Ovary (tissue), 9 donors: ENCODE data around the gene ECE2. TPM values are rescaled to one million over a fixed set of nuclear protein-coding genes. Genes with fewer than 3 reads are reported as not detected.
A peak's percentile ranks its signal among the peaks of the same experiment; 100 is the strongest.

ENCODE experiments used
- DNase-seq, 5 donors: peaks; one replicate each; pipeline ENCODE4 v3.0.0-alpha.2; 2019 to 2020
- H3K27ac ChIP-seq, 2 donors: fragments of 200-600 bp; one replicate each; pipeline versions ENCODE4 v1.5.1 to v1.8.0; 2019 to 2022
- H3K27me3 ChIP-seq: fragments of 200-600 bp; one replicate; pipeline ENCODE4 v1.8.0; 2022
- H3K36me3 ChIP-seq: fragments of 200-600 bp; sonication (generic); one replicate; pipeline ENCODE4 v1.5.1; 2019
- H3K4me1 ChIP-seq: one replicate; pipeline ENCODE4 v1.8.1; 2013; ENCODE audit warnings: mild to moderate bottlenecking, moderate library complexity; ENCODE audit not compliant: insufficient read depth
- H3K4me3 ChIP-seq: fragments of 200-600 bp; sonication (generic); one replicate; pipeline ENCODE4 v1.5.1; 2017
- H3K9me3 ChIP-seq, 2 donors: fragments of 200-600 bp in 1 of 2; sonication (generic) in 1 of 2; one replicate each; pipeline versions ENCODE4 v1.5.1 to v1.8.1; 2013 to 2019; ENCODE audit warnings: mild to moderate bottlenecking in 1 of 2, moderate library complexity in 1 of 2
- CTCF ChIP-seq, 3 donors: fragments of 450-650 bp in 2 of 3; fragments of 200-600 bp in 1 of 3; IDR thresholded peaks; one replicate each; pipeline versions ENCODE4 v1.5.1 to v1.8.0; 2016 to 2022; ENCODE audit warnings: antibody characterized with exemption in 3 of 3, mild to moderate bottlenecking in 1 of 3
- EP300 ChIP-seq: sonication (generic); formaldehyde crosslinking; IDR thresholded peaks from one replicate; pipeline ENCODE4 v1.6.1; 2017; ENCODE audit warnings: antibody characterized with exemption
- POLR2A ChIP-seq: fragments of 450-650 bp; IDR thresholded peaks from one replicate; pipeline ENCODE4 v1.6.1; 2017; ENCODE audit warnings: antibody characterized with exemption, mild to moderate bottlenecking, moderate library complexity
- WGBS, 3 donors: extraction: QIAGEN DNeasy Blood & Tissue Kit in 1 of 3; methylation state at CpG; one replicate each; pipeline versions ENCODE4 v1.1.5 to v1.1.7; 2013 to 2017; 5-methylcytosine and 5-hydroxymethylcytosine counted together
- intact Hi-C, 4 donors: fragments of 100-400 bp; cut with DNase I; formaldehyde crosslinking; loops; one replicate each; pipeline versions ENCODE4 v1.11.0 to v1.15.1; 2022 to 2023
- polyA plus RNA-seq, 2 donors: library from polyadenylated mRNA; stranded (reverse); fragments of 200-250 nt in 1 of 2; fragments of 350-450 nt in 1 of 2; fragmentation: Illumina TruSeq in 1 of 2; extraction: RNeasy Lipid Tissue Mini Kit (QIAGEN cat#74804) in 1 of 2; gene quantifications; one replicate each; pipeline ENCODE4 v1.2.3, GENCODE V29; 2013 to 2014
- total RNA-seq, 7 donors: library from RNA; depleted of rRNA in 2 of 7; stranded (reverse); fragments of >200 nt in 2 of 7; fragmentation: NEBNext Ultra II Directional in 3 of 7; extraction: Animal tissue kit (Norgen Biotek cat#: 25700) in 3 of 7; gene quantifications; one replicate each; pipeline versions ENCODE4 v1.1.0 to v1.2.4, GENCODE V29; 2016 to 2023
- donor health status: DM: no; HTN: no; CAD: no; lungs with moderate emphysema.
- donor health status: DM: no; HTN: no; CAD: no.
- donor health status: Bipolar disorder and iron deficiency.
- donor health status: DM: yes; HTN: yes; CAD: no.
- donor health status: DM: no; HTN: no; CAD: no.
- donor health status: DM: yes; HTN: yes; CAD: no.

The ECE2 gene
- total and polyA plus RNA-seq, 9 donors, result 0.43 TPM; not detected in 8

DNA sequence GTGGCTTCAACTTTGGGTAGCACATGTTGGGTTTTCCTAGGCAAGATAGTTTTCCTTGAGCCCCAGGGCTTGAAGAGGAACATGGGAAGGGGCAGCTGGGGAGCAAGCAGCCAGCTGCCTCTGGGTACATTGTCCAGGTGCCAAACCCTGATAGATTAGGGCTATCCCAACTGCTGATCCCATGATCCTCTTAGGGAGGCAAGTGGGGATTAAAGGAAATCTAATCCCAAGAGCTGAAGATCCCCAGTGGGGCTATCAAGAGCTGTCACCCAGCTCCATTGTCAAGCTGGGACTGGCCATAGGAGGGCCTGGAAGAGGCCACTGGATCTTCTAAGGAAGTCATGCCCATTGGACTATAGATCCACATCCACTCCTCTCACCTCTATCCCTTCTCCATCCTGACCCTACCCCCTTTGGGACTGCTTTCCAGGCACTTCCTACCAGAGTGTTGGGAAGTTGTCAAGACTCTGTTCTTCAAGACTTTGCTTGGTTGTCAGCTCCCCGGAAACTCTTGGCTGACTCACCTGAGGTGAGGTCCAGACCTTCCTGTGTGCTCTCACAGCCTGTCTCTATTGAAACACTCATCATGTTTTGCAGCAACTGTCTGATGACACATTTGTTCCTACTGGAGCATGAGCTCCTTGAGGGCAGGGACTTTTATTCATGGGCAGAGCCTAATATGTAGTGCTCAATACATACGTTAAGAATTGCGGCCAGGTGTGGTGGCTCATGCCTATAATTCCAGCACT, 20.4 kb upstream of the ECE2 start:
- no peak for TF ChIP-seq EP300
- TF ChIP-seq CTCF (IDR thresholded peaks at IDR 0.05), result no peak
- TF ChIP-seq POLR2A, result no peak
- Histone ChIP-seq H3K27ac (no peak overlapping the region), H3K4me1 (peaks cover 6% of the 10 kb centered on the region), H3K9me3 (no peaks in the 10 kb centered on the region), H3K36me3 (no peaks in the 10 kb centered on the region), H3K4me3 (no peak overlapping the region), H3K27me3 (no peaks in the 10 kb centered on the region)
- intact Hi-C loops, result loop anchor here in 1 of 4 donors (10.0 kb wide), 1 partner anchor 361 kb away; no protein-coding TSS in a partner anchor
- no peak for DNase-seq
- WGBS, 3 donors, result 88 to 95% (median 92%) methylated on average over 3 of the region's 3 CpGs

- H3K4me3 ChIP-seq, result no peak overlapping the region
- DNase-seq, result no peak
- peaks cover 13% of the 10 kb centered on the region for H3K4me1 ChIP-seq
- no peaks in the 10 kb centered on the region for H3K36me3 ChIP-seq
- H3K27me3 ChIP-seq, result no peaks in the 10 kb centered on the region
- intact Hi-C loops, result loop anchor here in 1 of 4 donors (10.0 kb wide), 1 partner anchor 362 kb away; no protein-coding TSS in a partner anchor
- H3K9me3 ChIP-seq, result no peaks in the 10 kb centered on the region
- H3K27ac ChIP-seq, result no peak overlapping the region
- TF ChIP-seq EP300, result no peak
- TF ChIP-seq CTCF (IDR thresholded peaks at IDR 0.05), result no peak
- no peak for TF ChIP-seq POLR2A
- WGBS, 3 donors, result 88 to 92% (median 90%) methylated on average over 23 of the region's 23 CpGs
These were observed 18.5 kb upstream of the ECE2 start for GRCh38 chr3:184257083-184257915.

- Histone ChIP-seq H3K27me3 (peaks cover 5% of the 10 kb centered on the region), H3K27ac (no peak overlapping the region), H3K36me3 (no peaks in the 10 kb centered on the region), H3K9me3 (no peaks in the 10 kb centered on the region), H3K4me1 (peaks cover 13% of the 10 kb centered on the region), H3K4me3 (no peak overlapping the region)
- TF ChIP-seq CTCF (IDR thresholded peaks at IDR 0.05) (no peak), POLR2A (no peak), EP300 (no peak)
- 80 to 86% (median 85%) methylated on average over 5 of the region's 5 CpGs for WGBS, 3 donors
- DNase-seq, result no peak
- intact Hi-C loops, result loop anchor here in 1 of 4 donors (10.0 kb wide), 1 partner anchor 364 kb away; no protein-coding TSS in a partner anchor
These were observed 16.9 kb upstream of the ECE2 start for GRCh38 chr3:184258926-184259325.

DNA sequence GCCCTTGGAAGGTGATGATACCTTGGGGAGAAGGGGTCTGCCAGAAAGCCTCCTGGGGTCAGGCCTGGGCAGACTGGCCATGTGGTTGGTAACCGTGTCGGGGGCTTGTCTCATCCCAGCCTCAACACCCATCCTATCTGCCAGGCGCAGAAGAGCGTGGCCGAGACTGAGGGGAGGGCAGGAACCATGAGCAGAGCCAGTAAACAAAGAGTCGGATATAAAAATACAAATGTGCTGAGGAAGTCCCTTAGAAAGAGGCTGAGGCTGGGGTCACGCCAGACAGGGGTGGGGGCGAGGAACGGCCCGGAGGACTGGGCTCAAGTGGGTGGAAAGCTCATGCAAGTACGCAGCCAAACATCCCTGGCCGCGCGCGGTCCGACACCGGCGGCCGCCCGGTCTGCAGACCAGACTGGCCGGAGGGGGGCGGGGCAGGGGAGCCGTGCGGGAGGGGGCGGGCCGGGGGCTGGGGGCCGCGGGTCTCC, 16.4 kb upstream of the ECE2 start:
- Histone ChIP-seq H3K27ac (no peak overlapping the region), H3K27me3 (peaks cover 5% of the 10 kb centered on the region), H3K4me3 (no peak overlapping the region), H3K9me3 (no peaks in the 10 kb centered on the region), H3K4me1 (peaks cover 13% of the 10 kb centered on the region), H3K36me3 (no peaks in the 10 kb centered on the region)
- WGBS, 3 donors, result 5 to 16% (median 10%) methylated on average over 19 to 28 of the region's 28 CpGs
- peak in 1 of 5 donors; percentile 40 for DNase-seq
- TF ChIP-seq CTCF (IDR thresholded peaks at IDR 0.05) (no peak), POLR2A (no peak), EP300 (no peak)
- intact Hi-C loops, result loop anchor here in 1 of 4 donors (10.0 kb wide), 1 partner anchor 365 kb away; no protein-coding TSS in a partner anchor
